GM12878 (cell line): ENCODE results near the gene DUSP7. TPM values are rescaled to one million over a fixed set of nuclear protein-coding genes. Genes with fewer than 3 reads are reported as not detected.

Experiments
- ATAC-seq: fragments of 200-7000 bp; cut with Tn5 transposase; 3 replicates; pipeline ENCODE4 v1.9.1; 2020; ENCODE audit warnings: mild to moderate bottlenecking, moderate library complexity
- BruUV-seq: library from RNA; stranded (reverse); fragments of 400-500 nt; replicated peaks from 2 replicates; lab custom pipeline; 2021; lab: Mats Ljungman, UMichigan
- CTCF ChIA-PET: fragments of 300-600 bp; sonication (Branson Sonifier 250); formaldehyde crosslinking; extraction: SDS; loops from one replicate; lab custom pipeline; 2021; ENCODE audit warnings: inconsistent platforms; lab: Yijun Ruan, JAX
- POLR2A ChIA-PET: fragments of 350-600 bp; formaldehyde crosslinking; extraction: SDS; loops from one replicate; lab custom pipeline; 2021; ENCODE audit warnings: inconsistent platforms; lab: Charles Lee
- RAD21 ChIA-PET: fragments of 300-600 bp; sonication (Branson Sonifier 250); formaldehyde crosslinking; loops from one replicate; lab custom pipeline; 2023; ENCODE audit warnings: antibody characterized with exemption; ENCODE audit not compliant: unreplicated experiment; lab: Charles Lee
- SMC1A ChIA-PET: fragments of 300-600 bp; sonication (Branson Sonifier 250); formaldehyde crosslinking; loops from one replicate; lab custom pipeline; 2023; ENCODE audit not compliant: unreplicated experiment, uncharacterized antibody; lab: Charles Lee
- DNase-seq: peaks from one replicate; pipeline ENCODE4 v3.0.0-alpha.2; 2011; ENCODE audit warnings: low read depth, low spot score
- FAIRE-seq: peaks from 3 replicates; lab custom pipeline; 2011; peaks lifted over from hg19 to GRCh38; lab: Jason Lieb, UNC
- H2AFZ ChIP-seq: 2 replicates; pipeline ENCODE4 v1.6.0; 2011; ENCODE audit warnings: low read depth, low read length, control low read depth; ENCODE audit not compliant: control insufficient read depth
- H3K27ac ChIP-seq: 2 replicates; pipeline ENCODE4 v1.5.1; 2011; ENCODE audit warnings: control low read depth; ENCODE audit not compliant: control insufficient read depth, insufficient read depth
- H3K27me3 ChIP-seq, 2 experiments: replicated peaks in 1 of 2; 2 replicates each; pipeline versions ENCODE4 v1.6.0 to v1.6.1; 2011; ENCODE audit warnings: low read length in 1 of 2; ENCODE audit not compliant: control insufficient read depth in 2 of 2, insufficient read depth in 2 of 2
- H3K36me3 ChIP-seq, 2 experiments: 2 replicates each; pipeline ENCODE4 v1.5.1; 2011; ENCODE audit warnings: low read length in 1 of 2; ENCODE audit not compliant: control insufficient read depth in 2 of 2, insufficient read depth in 2 of 2
- H3K4me1 ChIP-seq: 2 replicates; pipeline ENCODE4 v1.6.1; 2011; ENCODE audit warnings: mild to moderate bottlenecking, low read length, moderate library complexity, mixed read lengths; ENCODE audit not compliant: control insufficient read depth, insufficient read depth
- H3K4me2 ChIP-seq: 2 replicates; pipeline ENCODE4 v1.6.0; 2011; ENCODE audit warnings: control low read depth; ENCODE audit not compliant: control insufficient read depth, insufficient read depth
- H3K4me3 ChIP-seq: fragments of 200-600 bp; sonication (generic); 2 replicates; pipeline ENCODE4 v1.5.1; 2016
- H3K79me2 ChIP-seq: 2 replicates; pipeline ENCODE4 v1.6.0; 2011; ENCODE audit warnings: low read length; ENCODE audit not compliant: control insufficient read depth, insufficient read depth
- H3K9ac ChIP-seq: 2 replicates; pipeline ENCODE4 v1.8.0; 2011; ENCODE audit warnings: low read length, control low read depth, mixed read lengths; ENCODE audit not compliant: control insufficient read depth, insufficient read depth
- H3K9me3 ChIP-seq: replicated peaks from 3 replicates; pipeline ENCODE4 v1.5.1; 2011; ENCODE audit warnings: mild to moderate bottlenecking, low read length; ENCODE audit not compliant: control insufficient read depth, insufficient read depth
- H4K20me1 ChIP-seq: 2 replicates; pipeline ENCODE4 v1.6.0; 2011; ENCODE audit not compliant: control insufficient read depth, insufficient read depth
- GABPA ChIP-seq: IDR thresholded peaks from 2 replicates; pipeline ENCODE4 v1.6.1; 2014; ENCODE audit warnings: antibody characterized with exemption, low read depth, mild to moderate bottlenecking, inconsistent platforms
- IKZF1 ChIP-seq: fragments of 450-650 bp; conservative IDR thresholded peaks from 2 replicates; pipeline ENCODE4 v1.6.1; 2017; ENCODE audit warnings: antibody characterized with exemption, mild to moderate bottlenecking
- KAT2A ChIP-seq: conservative IDR thresholded peaks from 2 replicates; pipeline ENCODE4 v1.6.1; 2011; ENCODE audit warnings: low read depth, low read length; ENCODE audit not compliant: control insufficient read depth
- NFXL1 ChIP-seq: fragments of 450-650 bp; IDR thresholded peaks from 2 replicates; pipeline ENCODE4 v1.6.1; 2017; ENCODE audit warnings: antibody characterized with exemption, mild to moderate bottlenecking, borderline replicate concordance
- PAX5 ChIP-seq: IDR thresholded peaks from 2 replicates; pipeline ENCODE4 v1.6.1; 2011; ENCODE audit warnings: low read depth, low read length, borderline replicate concordance
- TAF1 ChIP-seq: IDR thresholded peaks from 2 replicates; pipeline ENCODE4 v1.6.1; 2011; ENCODE audit warnings: mild to moderate bottlenecking, low read depth, low read length, borderline replicate concordance
- ZBED1 ChIP-seq: IDR thresholded peaks from 2 replicates; pipeline ENCODE4 v1.6.1; 2016; ENCODE audit warnings: borderline replicate concordance
- WGBS: methylation state at CpG from one replicate; pipeline ENCODE4 v1.1.6; 2016; ENCODE audit warnings: low lambda C conversion rate; ENCODE audit not compliant: insufficient replicate concordance, insufficient coverage; ENCODE audit errors: missing lambda C conversion rate; 5-methylcytosine and 5-hydroxymethylcytosine counted together
- in situ Hi-C: fragments of 300-500 bp; cut with MboI; formaldehyde crosslinking; loops from 9 replicates; pipeline ENCODE4 v1.14.3; 2018; ENCODE audit warnings: mixed read lengths
- intact Hi-C: fragments of 100-400 bp; cut with micrococcal nuclease; formaldehyde crosslinking; loops from one replicate; pipeline ENCODE4 v1.14.2; 2022; ENCODE audit not compliant: unreplicated experiment
- polyA plus RNA-seq, 11 experiments: library from polyadenylated mRNA; depleted of rRNA in 4 of 11; unstranded in 6 of 11; stranded (reverse) in 5 of 11; fragments of >200 nt; fragmentation: Nextera tagmentation in 4 of 11; fragmentation: Illumina TruSeq in 1 of 11; extraction: Ambion mirVana in 4 of 11; extraction: Trizol in 1 of 11; gene quantifications; 1 replicate in 1 of 11; 2 replicates in 10 of 11; pipeline versions ENCODE4 v1.2.1 to v1.2.3, GENCODE V29; 2011 to 2016; ENCODE audit warnings: inconsistent platforms in 2 of 11, missing spikeins in 2 of 11, low read depth in 1 of 11
- total RNA-seq, 4 experiments: library from RNA; depleted of rRNA in 3 of 4; stranded (reverse); fragments of >200 nt in 3 of 4; fragmentation: Illumina TruSeq in 1 of 4; extraction: Trizol in 1 of 4; gene quantifications; 2 replicates each; pipeline versions ENCODE4 v1.2.1 to v1.2.3, GENCODE V29; 2013 to 2021
- TF ChIP-seq, protein P1 (sequence below): fragments of 450-650 bp; IDR thresholded peaks from 2 replicates; pipeline ENCODE4 v1.6.1; 2018; ENCODE audit warnings: mild to moderate bottlenecking, low read depth, moderate library complexity; ENCODE audit not compliant: partially characterized antibody
- TF ChIP-seq, protein P2 (sequence below): fragments of 450-650 bp; IDR thresholded peaks from 2 replicates; pipeline ENCODE4 v1.6.1; 2016; ENCODE audit warnings: mild to moderate bottlenecking

Gene DUSP7
- total and polyA plus RNA-seq, 10 of the 15 experiments (the other 5 are each of a cell fraction or from before 2014, with no cell fraction given), result 0.73 to 17.0 (median 7.9) TPM

DNA sequence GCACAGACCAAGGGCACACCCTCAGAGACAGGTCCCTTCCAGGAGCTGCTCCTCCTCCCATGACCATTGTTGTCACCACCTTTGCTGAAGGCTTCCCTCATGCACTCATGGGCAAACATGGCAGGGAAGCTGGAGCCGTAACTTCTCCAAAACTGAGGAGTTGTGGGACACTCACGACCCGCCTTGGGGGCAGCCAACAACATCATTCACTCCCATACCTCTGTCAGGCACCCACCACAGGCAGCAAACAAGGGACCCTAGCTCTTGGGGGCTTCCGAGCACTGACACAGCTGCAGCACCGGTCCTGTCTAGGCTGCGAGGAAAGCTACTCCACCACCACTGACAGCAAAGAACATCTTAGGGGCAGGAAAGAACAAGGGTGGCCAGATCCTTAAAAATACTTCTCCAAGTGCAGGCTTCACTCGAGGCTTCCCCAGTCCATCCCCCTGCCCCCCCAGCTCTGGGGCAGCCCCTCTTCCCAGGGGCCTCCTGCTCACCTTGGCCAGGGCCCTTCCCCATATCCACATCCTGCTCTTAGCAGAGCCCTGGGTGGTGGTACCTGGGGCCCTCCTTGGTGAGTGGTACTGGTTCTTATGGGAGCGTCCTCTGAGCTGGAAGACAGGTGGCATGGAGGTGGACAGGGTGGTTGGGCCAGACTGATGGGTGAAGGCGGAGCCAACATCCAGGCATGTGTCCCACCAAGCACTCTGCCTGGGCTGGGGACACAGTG is 28.0 kb upstream of the DUSP7 start:
- no peak overlapping the region for H2AFZ ChIP-seq
- no peaks in the 10 kb centered on the region for H3K9me3 ChIP-seq
- BruUV-seq, result no TSS peak
- no peak overlapping the region for H3K4me2 ChIP-seq
- ATAC-seq (no peak), FAIRE-seq (no peak), DNase-seq (no peak)
- no peak overlapping the region for H3K27ac ChIP-seq
- POLR2A ChIA-PET, result no interaction called here
- 92% methylated on average over 9 of the region's 9 CpGs for WGBS
- TF ChIP-seq TAF1, result no peak
- no peak for TF ChIP-seq KAT2A
- TF ChIP-seq IKZF1, result no peak
- TF ChIP-seq PAX5, result no peak
- H3K79me2 ChIP-seq, result no peaks in the 10 kb centered on the region
- SMC1A ChIA-PET, result no interaction called here
- RAD21 ChIA-PET, result no interaction called here
- no peaks in the 10 kb centered on the region; a peak in 2 of 4 replicates for H3K36me3 ChIP-seq
- in situ Hi-C loops, result no loop called here
- CTCF ChIA-PET, result interaction anchor here (1.0 kb wide), 1 partner anchor 31 kb away, joined by 4 read pairs; no protein-coding TSS in a partner anchor
- H4K20me1 ChIP-seq, result no peaks in the 10 kb centered on the region
- peaks cover 25% of the 10 kb centered on the region for H3K4me1 ChIP-seq
- no peak overlapping the region for H3K9ac ChIP-seq
- H3K27me3 ChIP-seq, result no peaks in the 10 kb centered on the region
- intact Hi-C loops, result no loop called here
- H3K4me3 ChIP-seq, result no peak overlapping the region

DNA sequence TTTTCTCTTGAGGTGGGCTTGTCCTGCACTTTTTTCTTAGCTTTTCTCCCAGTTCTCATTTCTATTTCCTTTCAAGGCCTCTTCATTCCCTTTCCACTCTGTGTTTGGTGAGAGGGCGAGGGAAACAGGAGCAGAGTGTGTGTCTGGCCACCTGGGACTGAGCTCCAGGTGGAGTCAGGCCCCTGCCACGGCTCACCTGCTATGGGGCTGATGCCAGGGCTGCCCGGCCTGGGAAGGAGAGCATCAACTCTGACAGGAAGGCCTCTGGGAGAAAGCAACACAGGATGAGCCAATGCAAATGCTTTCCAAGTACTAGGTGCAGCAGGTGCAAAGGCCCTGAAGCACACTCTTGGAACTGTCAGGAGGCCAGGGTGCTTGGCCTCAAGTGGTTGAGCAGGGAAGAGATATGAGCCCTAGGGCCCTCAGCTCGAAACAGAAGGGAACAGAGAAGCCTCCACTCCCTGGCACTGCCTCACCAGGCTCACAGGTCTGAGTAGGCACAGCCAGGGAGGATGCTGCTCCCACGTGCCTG is 27.3 kb upstream of the DUSP7 start:
- Histone ChIP-seq H4K20me1 (no peaks in the 10 kb centered on the region), H3K4me1 (peaks cover 25% of the 10 kb centered on the region), H3K4me3 (no peak overlapping the region), H2AFZ (no peak overlapping the region), H3K79me2 (no peaks in the 10 kb centered on the region), H3K9me3 (no peaks in the 10 kb centered on the region), H3K9ac (no peak overlapping the region), H3K27ac (no peak overlapping the region), H3K36me3 (no peaks in the 10 kb centered on the region; a peak in 1 of 4 replicates), H3K27me3 (no peaks in the 10 kb centered on the region), H3K4me2 (no peak overlapping the region)
- no TSS peak for BruUV-seq
- in situ Hi-C loops, result no loop called here
- intact Hi-C loops, result no loop called here
- no peak for FAIRE-seq
- ChIA-PET CTCF (interaction anchor here (1.0 kb wide), 1 partner anchor 30 kb away, joined by 4 read pairs; no protein-coding TSS in a partner anchor), RAD21 (no interaction called here), POLR2A (no interaction called here), SMC1A (no interaction called here)
- WGBS, result 59% methylated on average over 5 of the region's 5 CpGs
- no peak for ATAC-seq
- no peak for DNase-seq
- TF ChIP-seq ZBED1, result no peak
- TF ChIP-seq GABPA, result no peak
- TF ChIP-seq, protein P1, sequence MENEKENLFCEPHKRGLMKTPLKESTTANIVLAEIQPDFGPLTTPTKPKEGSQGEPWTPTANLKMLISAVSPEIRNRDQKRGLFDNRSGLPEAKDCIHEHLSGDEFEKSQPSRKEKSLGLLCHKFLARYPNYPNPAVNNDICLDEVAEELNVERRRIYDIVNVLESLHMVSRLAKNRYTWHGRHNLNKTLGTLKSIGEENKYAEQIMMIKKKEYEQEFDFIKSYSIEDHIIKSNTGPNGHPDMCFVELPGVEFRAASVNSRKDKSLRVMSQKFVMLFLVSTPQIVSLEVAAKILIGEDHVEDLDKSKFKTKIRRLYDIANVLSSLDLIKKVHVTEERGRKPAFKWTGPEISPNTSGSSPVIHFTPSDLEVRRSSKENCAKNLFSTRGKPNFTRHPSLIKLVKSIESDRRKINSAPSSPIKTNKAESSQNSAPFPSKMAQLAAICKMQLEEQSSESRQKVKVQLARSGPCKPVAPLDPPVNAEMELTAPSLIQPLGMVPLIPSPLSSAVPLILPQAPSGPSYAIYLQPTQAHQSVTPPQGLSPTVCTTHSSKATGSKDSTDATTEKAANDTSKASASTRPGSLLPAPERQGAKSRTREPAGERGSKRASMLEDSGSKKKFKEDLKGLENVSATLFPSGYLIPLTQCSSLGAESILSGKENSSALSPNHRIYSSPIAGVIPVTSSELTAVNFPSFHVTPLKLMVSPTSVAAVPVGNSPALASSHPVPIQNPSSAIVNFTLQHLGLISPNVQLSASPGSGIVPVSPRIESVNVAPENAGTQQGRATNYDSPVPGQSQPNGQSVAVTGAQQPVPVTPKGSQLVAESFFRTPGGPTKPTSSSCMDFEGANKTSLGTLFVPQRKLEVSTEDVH, result no peak
- TF ChIP-seq, protein P2, sequence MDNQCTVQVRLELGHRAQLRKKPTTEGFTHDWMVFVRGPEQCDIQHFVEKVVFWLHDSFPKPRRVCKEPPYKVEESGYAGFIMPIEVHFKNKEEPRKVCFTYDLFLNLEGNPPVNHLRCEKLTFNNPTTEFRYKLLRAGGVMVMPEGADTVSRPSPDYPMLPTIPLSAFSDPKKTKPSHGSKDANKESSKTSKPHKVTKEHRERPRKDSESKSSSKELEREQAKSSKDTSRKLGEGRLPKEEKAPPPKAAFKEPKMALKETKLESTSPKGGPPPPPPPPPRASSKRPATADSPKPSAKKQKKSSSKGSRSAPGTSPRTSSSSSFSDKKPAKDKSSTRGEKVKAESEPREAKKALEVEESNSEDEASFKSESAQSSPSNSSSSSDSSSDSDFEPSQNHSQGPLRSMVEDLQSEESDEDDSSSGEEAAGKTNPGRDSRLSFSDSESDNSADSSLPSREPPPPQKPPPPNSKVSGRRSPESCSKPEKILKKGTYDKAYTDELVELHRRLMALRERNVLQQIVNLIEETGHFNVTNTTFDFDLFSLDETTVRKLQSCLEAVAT, result no peak
- TF ChIP-seq NFXL1, result no peak
